A549 (cell line): ENCODE results near the gene MCAT.

ENCODE experiments used
- EP300 ChIP-seq, 2 experiments: fragments of >200 bp; sonication (Bioruptor Twin); formaldehyde crosslinking; IDR thresholded peaks; 2 replicates in 1 of 2; 3 replicates in 1 of 2; pipeline ENCODE4 v1.6.1; 2016 to 2017
- POLR2A ChIP-seq: IDR thresholded peaks from 2 replicates; pipeline ENCODE4 v1.6.1; 2012; ENCODE audit warnings: mild to moderate bottlenecking, low read length
- RNF2 ChIP-seq: fragments of 200-600 bp; sonication (generic); IDR thresholded peaks from 2 replicates; pipeline ENCODE4 v1.6.1; 2016; ENCODE audit warnings: low read depth, mild to moderate bottlenecking, antibody characterized with exemption, moderate library complexity, borderline replicate concordance

DNA sequence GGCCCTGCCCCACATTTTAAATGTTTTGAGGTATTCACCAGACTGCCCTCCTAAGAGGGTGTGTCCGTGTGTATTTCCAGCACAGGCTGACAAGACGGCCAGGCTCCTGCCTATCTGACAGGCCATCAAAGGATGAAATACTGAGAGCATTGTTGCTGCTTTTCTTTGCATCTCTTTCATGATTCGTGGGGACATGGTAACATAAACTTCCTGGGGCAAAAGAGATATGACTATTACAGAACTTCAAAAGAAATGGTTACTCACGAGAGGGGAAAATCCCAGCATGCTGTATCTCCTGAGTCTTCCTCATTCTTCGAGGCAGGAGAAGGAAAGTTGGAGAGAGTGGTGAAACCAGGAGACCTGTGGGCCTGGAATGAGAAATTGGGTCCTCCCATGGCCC is 43.0 kb downstream of the MCAT start:
- TF ChIP-seq RNF2 = no peak
- no peak for TF ChIP-seq EP300 (IDR thresholded peaks at IDR 0.05)
- TF ChIP-seq POLR2A = no peak
